BE2C (cell line): Measurements from ENCODE around the gene BMPR1B.
A peak's percentile ranks its signal among the peaks of the same experiment; 100 is the strongest.

Experiments
- DNase-seq: peaks from one replicate; pipeline ENCODE4 v3.0.0-alpha.2; 2020
- H3K27me3 ChIP-seq: fragments of 250-450 bp; sonication (Bioruptor Pico); 2 replicates; pipeline ENCODE4 v1.5.1; 2020; ENCODE audit warnings: mild to moderate bottlenecking
- H3K36me3 ChIP-seq: fragments of 250-450 bp; sonication (Bioruptor Pico); 2 replicates; pipeline ENCODE4 v1.5.1; 2020; ENCODE audit warnings: mild to moderate bottlenecking
- H3K4me1 ChIP-seq: fragments of 250-450 bp; sonication (Bioruptor Pico); 2 replicates; pipeline ENCODE4 v1.5.1; 2020
- H3K4me3 ChIP-seq: 2 replicates; pipeline ENCODE4 v1.5.1; 2011; ENCODE audit warnings: low read depth, low read length
- H3K9me3 ChIP-seq: fragments of 250-450 bp; sonication (Bioruptor Pico); 2 replicates; pipeline ENCODE4 v1.5.1; 2020
- CTCF ChIP-seq: IDR thresholded peaks from 2 replicates; pipeline ENCODE4 v1.5.1; 2012; ENCODE audit warnings: mild to moderate bottlenecking, low read depth, low read length

The BMPR1B gene

GRCh38 chr4:94841864-94842221, 84.1 kb downstream of the BMPR1B start:
- 0 out of 2 replicates have a peak, but pooled peaks cover 7% of the 10 kb centered on the region for H3K4me1 ChIP-seq
- H3K9me3 ChIP-seq, result no peaks in the 10 kb centered on the region
- no peak for DNase-seq
- H3K36me3 ChIP-seq, result no peaks in the 10 kb centered on the region
- H3K27me3 ChIP-seq, result no peaks in the 10 kb centered on the region
- H3K4me3 ChIP-seq, result no peak overlapping the region
- TF ChIP-seq CTCF, result no peak

GRCh38 chr4:94843216-94843615, 85.5 kb downstream of the BMPR1B start:
- 0 out of 2 replicates have a peak, but pooled peaks cover 7% of the 10 kb centered on the region for H3K4me1 ChIP-seq
- H3K36me3 ChIP-seq, result no peaks in the 10 kb centered on the region
- no peak for TF ChIP-seq CTCF
- no peak for DNase-seq
- no peak overlapping the region for H3K4me3 ChIP-seq
- no peaks in the 10 kb centered on the region for H3K27me3 ChIP-seq
- H3K9me3 ChIP-seq, result no peaks in the 10 kb centered on the region

GRCh38 chr4:94848326-94848725, 90.6 kb downstream of the BMPR1B start:
- H3K36me3 ChIP-seq, result no peaks in the 10 kb centered on the region
- TF ChIP-seq CTCF, result no peak
- DNase-seq, result no peak

GRCh38 chr4:94849901-94850300, 92.1 kb downstream of the BMPR1B start:
- no peak for DNase-seq
- TF ChIP-seq CTCF, result no peak
- Histone ChIP-seq H3K4me1 (peaks cover 4% of the 10 kb centered on the region; the same call in 1 of the 2 replicates), H3K27me3 (no peaks in the 10 kb centered on the region), H3K4me3 (no peak overlapping the region), H3K9me3 (no peaks in the 10 kb centered on the region), H3K36me3 (no peaks in the 10 kb centered on the region)

More at GRCh38 chr4:94848326-94848725, 90.6 kb downstream of the BMPR1B start:
- Histone ChIP-seq H3K4me1 (peaks cover 4% of the 10 kb centered on the region; the same call in 1 of the 2 replicates), H3K9me3 (no peaks in the 10 kb centered on the region), H3K27me3 (no peaks in the 10 kb centered on the region), H3K4me3 (no peak overlapping the region)

- Histone ChIP-seq H3K4me3 (no peak overlapping the region), H3K9me3 (no peaks in the 10 kb centered on the region), H3K27me3 (no peaks in the 10 kb centered on the region), H3K36me3 (no peaks in the 10 kb centered on the region), H3K4me1 (peaks cover 13% of the 10 kb centered on the region)
- no peak for TF ChIP-seq CTCF
- DNase-seq, result no peak
Observed at GRCh38 chr4:94852616-94853015, 94.9 kb downstream of the BMPR1B start.

GRCh38 chr4:94856030-94856429, 98.3 kb downstream of the BMPR1B start:
- Histone ChIP-seq H3K4me1 (peaks cover 13% of the 10 kb centered on the region), H3K36me3 (no peaks in the 10 kb centered on the region), H3K27me3 (no peaks in the 10 kb centered on the region), H3K4me3 (no peak overlapping the region), H3K9me3 (no peaks in the 10 kb centered on the region)
- TF ChIP-seq CTCF, result no peak
- DNase-seq, result peak; percentile 20
